Measurements from ENCODE around the gene LNX2.

Gene LNX2

GRCh38 chr13:27549406-27549981 lies 70.8 kb downstream of the LNX2 start:
- DNase-seq: no peak

- no peak for DNase-seq
Observed at GRCh38 chr13:27542220-27542619, 78.1 kb downstream of the LNX2 start.

GRCh38 chr13:27541386-27541785 lies 78.9 kb downstream of the LNX2 start:
- DNase-seq: no peak

- DNase-seq: no peak
Observed at GRCh38 chr13:27536361-27537101, 83.8 kb downstream of the LNX2 start.

- DNase-seq: no peak
Observed at GRCh38 chr13:27535546-27535945, 84.8 kb downstream of the LNX2 start.

GRCh38 chr13:27534981-27535380 lies 85.3 kb downstream of the LNX2 start:
- no peak for DNase-seq

- no peak for DNase-seq
Observed at GRCh38 chr13:27534108-27534980, 86.0 kb downstream of the LNX2 start.

- DNase-seq: peak; percentile 52
Observed at GRCh38 chr13:27533155-27533643, 87.1 kb downstream of the LNX2 start.

- no peak for DNase-seq
Observed at GRCh38 chr13:27528908-27529307, 91.4 kb downstream of the LNX2 start.

GRCh38 chr13:27526516-27526915 lies 93.8 kb downstream of the LNX2 start:
- no peak for DNase-seq

- DNase-seq: no peak
Observed at GRCh38 chr13:27524981-27525975, 95.1 kb downstream of the LNX2 start.

- DNase-seq: no peak
Observed at GRCh38 chr13:27523346-27524073, 96.8 kb downstream of the LNX2 start.

- DNase-seq: no peak
Observed at GRCh38 chr13:27522847-27523246, 97.5 kb downstream of the LNX2 start.

GRCh38 chr13:27516103-27516502 lies 104.2 kb downstream of the LNX2 start:
- no peak for DNase-seq

GRCh38 chr13:27510082-27510481 lies 110.2 kb downstream of the LNX2 start:
- no peak for DNase-seq

- no peak for DNase-seq
Observed at GRCh38 chr13:27508802-27509201, 111.5 kb downstream of the LNX2 start.

GRCh38 chr13:27505792-27506191 lies 114.5 kb downstream of the LNX2 start:
- no peak for DNase-seq

- no peak for DNase-seq
Observed at GRCh38 chr13:27504868-27505194, 115.5 kb downstream of the LNX2 start.

- DNase-seq: no peak
Observed at GRCh38 chr13:27504128-27504867, 116.0 kb downstream of the LNX2 start.

- DNase-seq: peak; percentile 21
Observed at GRCh38 chr13:27500806-27501534, 119.4 kb downstream of the LNX2 start.

Measured in fibroblast of skin of right biceps (primary cell).